NCI-H345 (cell line): Measurements from ENCODE around the gene SPRR1B.
"Not testable (repeated sequence)": the region's sequence is repeated elsewhere in the genome, so short reads cannot be mapped to it uniquely, and the experiment has no call there.

Experiments used
- DNase-seq: peaks from one replicate; lab custom pipeline; 2025; lab: John Stamatoyannopoulos, UW

The SPRR1B gene, protein sequence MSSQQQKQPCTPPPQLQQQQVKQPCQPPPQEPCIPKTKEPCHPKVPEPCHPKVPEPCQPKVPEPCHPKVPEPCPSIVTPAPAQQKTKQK

DNA sequence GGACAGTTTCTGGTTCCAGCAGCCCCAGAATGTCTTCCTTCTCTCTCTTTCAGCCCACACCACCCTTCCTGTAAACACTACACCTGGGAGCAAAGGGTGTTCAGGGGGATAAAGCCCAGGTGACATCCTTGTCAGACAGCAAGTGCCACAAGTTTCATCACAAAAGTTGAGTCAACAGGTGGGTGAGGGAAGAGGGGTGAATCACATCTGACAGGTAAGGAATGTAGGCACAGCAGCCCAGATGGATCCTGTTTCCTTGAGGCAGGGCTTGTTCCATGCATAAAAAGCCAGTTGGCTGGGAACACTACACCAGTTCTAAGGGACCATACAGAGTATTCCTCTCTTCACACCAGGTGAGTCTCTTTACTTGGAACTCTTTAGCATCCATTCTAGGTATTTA, at the start of gene SPRR1B:
SPRR1B (plus strand) TSS at position 309 of the 400 bp plus-strand sequence. CDS start 1,143 bp downstream, outside the sequence.
- DNase-seq: no peak

DNA sequence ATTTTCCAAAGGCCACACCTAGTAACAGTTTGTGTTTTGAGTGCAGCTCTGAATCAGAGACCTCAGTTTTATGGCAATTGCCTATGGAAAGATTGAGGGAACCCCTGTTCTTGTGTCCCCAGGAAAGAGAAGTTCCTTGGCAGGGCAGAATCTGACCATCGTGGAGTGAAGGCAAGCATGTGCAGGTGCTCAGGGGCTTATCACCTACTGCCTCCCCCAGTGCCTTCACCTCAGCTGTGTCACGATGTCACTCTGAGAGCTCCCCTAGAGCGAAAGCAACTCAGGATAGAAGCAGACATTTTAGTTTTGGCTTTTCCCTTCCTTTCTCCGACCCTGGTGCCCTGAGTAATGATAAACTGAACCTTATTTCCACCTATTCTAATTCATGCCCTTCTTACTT, 48.9 kb upstream of the SPRR1B start:
- DNase-seq: no peak

- DNase-seq: no peak
These were observed 47.8 kb upstream of the SPRR1B start for GRCh38 chr1:152983234-152983633.

GRCh38 chr1:152983743-152984142, 47.3 kb upstream of the SPRR1B start, which contains the start of gene SPRR1A:
Gene SPRR1A (plus strand): TSS chr1:152984081. CDS start chr1:152985231, 1,150 bp downstream.
- DNase-seq: no peak

DNA sequence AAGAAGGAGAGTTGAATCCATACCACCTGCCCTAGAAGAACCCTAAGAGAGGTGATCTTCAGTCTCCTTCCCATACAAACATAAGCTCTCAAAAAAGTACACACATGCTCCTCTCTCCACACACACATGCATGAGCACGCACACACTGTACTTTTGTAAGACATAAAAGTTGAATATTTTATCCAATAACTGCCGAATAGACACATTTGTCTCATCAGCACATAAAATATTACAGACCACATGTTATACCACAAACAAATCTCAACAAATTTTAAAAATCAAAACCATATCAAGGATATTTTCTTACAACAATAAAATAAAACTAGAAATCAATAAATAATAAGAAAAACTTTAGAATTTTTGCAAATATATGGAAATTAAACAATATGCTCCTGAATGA, 44.4 kb upstream of the SPRR1B start:
- DNase-seq: no peak

DNA sequence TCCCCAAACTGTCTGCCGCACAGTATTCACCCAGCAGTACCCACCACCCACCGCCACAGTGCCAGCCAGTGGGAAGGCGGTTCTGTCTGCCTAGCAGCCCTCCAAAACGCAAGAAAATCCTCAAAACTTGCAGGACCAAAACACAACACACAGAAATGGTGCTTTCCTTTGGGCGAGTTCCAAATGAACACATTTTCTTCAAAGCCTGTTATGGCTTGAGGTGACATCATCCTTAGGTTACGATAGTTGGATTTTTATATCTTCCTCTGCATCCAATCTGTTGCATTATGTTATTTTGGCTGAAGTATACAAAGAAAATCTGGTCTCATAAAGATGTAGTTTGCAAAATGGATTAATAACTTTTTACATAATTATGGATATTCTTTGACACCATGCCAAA, 37.8 kb upstream of the SPRR1B start:
- DNase-seq: no peak

GRCh38 chr1:152995842-152996241, 35.2 kb upstream of the SPRR1B start:
- DNase-seq: no peak

GRCh38 chr1:152996633-152997400, 34.2 kb upstream of the SPRR1B start:
- no peak for DNase-seq

GRCh38 chr1:152997901-152998300, 33.1 kb upstream of the SPRR1B start:
- no peak for DNase-seq

DNA sequence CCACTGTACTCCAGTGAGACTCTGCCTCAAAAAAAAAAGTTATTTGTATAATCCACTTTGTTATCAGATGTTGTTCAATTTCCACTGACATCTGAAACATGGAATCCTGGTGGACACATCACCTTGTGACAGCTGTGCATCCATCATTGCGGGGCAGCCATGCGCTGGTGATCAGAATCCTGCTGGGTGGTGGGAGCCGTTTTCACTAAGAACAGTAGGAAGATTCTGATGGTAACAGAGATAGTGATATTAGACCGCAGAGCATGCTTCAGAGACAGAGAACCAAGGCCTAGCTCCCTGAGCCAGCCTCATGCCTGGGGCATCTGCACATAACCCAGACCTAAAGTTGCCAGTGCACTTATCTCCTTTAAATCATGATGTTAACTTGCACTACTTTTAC, 32.5 kb upstream of the SPRR1B start:
- no peak for DNase-seq

GRCh38 chr1:152999818-153000217, 31.2 kb upstream of the SPRR1B start:
- no peak for DNase-seq

DNA sequence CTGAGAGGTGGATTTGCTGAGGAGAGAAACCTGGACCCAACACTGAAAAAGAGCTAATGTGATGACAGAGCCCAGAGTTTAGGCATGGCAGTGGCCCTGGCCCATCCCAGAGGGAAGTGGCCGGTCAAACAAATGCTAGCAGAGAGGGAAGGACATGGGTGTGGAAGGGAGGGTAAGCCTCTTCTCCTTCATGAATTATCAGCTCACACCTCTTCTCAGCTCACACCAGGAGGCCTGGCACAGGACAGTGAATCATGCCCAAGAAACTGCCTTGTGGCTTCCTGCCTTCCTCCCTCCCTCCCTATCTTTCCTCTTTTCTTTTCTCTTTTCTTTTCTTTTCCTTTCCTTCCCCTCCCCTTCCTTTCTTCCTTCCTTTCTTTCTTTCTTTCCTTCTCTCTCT, 30.7 kb upstream of the SPRR1B start:
- DNase-seq: no peak

DNA sequence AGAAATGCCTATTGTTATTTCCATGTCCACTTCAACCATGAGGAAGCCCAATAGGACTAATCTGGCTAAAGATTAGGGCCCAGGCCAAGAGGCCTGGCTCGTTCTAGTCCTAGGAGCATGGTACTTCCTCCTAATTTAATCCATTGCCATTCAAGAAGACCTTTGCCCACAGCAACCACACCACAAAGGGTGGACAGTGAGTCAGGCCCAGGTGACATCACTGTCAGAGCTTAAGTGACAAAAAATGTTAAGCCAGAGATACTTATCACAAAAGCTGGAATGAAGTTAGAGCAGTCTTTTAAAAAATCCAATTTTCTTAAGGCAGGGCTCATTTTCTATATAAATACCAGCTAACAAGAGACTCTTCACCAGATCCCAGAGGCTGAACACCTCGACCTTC, 29.6 kb upstream of the SPRR1B start, which contains the start of gene SPRR3:
SPRR3 (plus strand) TSS at position 368 of the 400 bp plus-strand sequence. CDS start 1,272 bp downstream, outside the sequence.
- DNase-seq: no peak

- not testable (repeated sequence) for DNase-seq
These were observed 19.7 kb upstream of the SPRR1B start for GRCh38 chr1:153011235-153011758.

DNA sequence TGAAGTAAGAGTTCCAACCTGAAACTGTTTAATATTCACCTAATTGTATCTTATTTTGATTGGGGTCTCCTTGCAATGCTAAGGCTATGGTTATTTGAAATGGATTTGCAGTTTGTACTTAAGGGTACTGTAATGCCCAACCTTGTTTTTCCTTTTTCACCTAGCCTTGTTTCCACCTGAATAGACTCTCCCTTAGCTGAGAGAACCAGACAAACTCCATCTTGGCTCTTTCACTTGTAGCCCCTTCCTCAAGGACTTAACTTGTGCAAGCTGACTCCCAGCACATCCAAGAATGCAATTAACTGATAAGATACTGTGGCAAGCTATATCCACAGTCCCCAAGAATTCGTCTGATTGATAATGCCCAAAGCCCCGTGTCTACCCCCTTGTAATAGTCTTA, 9.2 kb upstream of the SPRR1B start:
- DNase-seq: not testable (repeated sequence)

- DNase-seq: not testable (repeated sequence)
These were observed 8.7 kb upstream of the SPRR1B start for GRCh38 chr1:153022340-153022739.

GRCh38 chr1:153023109-153023508, 7.9 kb upstream of the SPRR1B start:
- DNase-seq: no peak

DNA sequence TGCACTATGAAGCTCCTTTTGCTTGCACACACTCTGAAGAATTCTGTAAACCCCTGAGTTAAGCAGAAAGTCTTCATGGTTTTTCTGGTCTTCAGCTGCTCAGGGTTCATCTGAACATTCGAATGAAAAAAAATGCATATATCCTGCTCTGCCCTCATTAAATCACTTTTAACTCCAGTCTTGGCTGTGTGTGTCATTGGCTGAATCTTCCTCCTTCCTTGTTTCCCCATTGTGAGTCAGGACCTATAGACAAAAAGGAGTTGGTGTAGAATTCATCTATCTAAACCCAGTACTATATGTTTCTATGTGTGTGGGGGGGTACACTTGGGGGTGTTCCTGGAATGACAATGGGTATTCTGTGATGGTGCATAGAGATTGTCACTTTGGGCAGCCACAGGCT, 6.6 kb upstream of the SPRR1B start:
- DNase-seq: no peak

GRCh38 chr1:153025797-153026196, 5.2 kb upstream of the SPRR1B start:
- DNase-seq: no peak

DNA sequence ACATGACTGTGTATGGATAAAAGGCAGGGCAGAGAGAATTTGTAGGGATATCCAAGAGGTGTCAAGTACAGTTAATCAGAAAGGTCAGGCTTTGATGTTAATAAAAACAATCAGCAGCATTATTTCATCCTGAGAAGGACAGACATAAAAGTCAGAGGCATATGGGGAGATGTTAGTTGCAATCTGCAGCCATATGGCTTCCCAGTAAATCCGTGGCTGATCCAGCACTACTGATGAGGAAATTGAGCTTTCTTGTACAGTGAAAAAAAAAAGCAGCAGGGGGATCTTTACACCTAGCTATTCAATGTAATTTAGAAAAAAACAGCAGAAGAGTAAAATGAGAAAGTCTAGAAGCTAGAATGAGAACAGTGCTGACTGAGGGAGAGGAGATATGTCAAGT, 2.2 kb upstream of the SPRR1B start:
- DNase-seq: no peak

- no peak for DNase-seq
These were observed 1.1 kb downstream of the SPRR1B start for GRCh38 chr1:153032073-153032472.

- peak; percentile 34 for DNase-seq
These were observed 1.8 kb downstream of the SPRR1B start for GRCh38 chr1:153032677-153033308.

DNA sequence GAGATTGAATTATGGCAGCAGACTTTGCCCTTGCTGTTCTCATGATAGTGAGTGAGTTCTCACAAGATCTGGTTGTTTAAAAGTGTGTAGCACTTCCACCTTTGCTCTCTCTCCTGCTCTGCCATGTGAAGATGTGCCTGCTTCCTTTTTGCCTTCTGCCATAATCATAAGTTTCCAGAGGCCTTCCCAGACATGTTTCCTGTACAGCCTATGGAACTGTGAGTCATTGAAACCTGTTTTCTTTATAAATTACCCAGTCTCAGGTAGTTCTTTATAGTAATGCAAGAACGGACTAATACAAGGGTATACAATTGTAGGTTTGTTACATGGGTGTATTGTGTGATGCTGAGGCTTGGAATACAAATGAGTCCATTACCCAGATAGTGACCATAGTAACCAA, 4.2 kb downstream of the SPRR1B start:
- DNase-seq: no peak
